Activated gamma-delta T cell treated with anti-CD3 and anti-CD28 coated beads, Interleukin-2, amount 50 U/mL, for 16 hours (primary cell): Measurements from ENCODE around the gene PPM1G.

Experiments used
- DNase-seq: peaks from one replicate; pipeline ENCODE4 v3.0.0-alpha.2; 2020; ENCODE audit warnings: low read depth

The PPM1G gene

GRCh38 chr2:27412419-27413152, 3.2 kb upstream of the PPM1G start:
- no peak for DNase-seq

GRCh38 chr2:27408601-27409320, 630 bp downstream of the PPM1G start:
- no peak for DNase-seq

- DNase-seq, result no peak
These were observed 1.4 kb downstream of the PPM1G start for GRCh38 chr2:27407798-27408491.

DNA sequence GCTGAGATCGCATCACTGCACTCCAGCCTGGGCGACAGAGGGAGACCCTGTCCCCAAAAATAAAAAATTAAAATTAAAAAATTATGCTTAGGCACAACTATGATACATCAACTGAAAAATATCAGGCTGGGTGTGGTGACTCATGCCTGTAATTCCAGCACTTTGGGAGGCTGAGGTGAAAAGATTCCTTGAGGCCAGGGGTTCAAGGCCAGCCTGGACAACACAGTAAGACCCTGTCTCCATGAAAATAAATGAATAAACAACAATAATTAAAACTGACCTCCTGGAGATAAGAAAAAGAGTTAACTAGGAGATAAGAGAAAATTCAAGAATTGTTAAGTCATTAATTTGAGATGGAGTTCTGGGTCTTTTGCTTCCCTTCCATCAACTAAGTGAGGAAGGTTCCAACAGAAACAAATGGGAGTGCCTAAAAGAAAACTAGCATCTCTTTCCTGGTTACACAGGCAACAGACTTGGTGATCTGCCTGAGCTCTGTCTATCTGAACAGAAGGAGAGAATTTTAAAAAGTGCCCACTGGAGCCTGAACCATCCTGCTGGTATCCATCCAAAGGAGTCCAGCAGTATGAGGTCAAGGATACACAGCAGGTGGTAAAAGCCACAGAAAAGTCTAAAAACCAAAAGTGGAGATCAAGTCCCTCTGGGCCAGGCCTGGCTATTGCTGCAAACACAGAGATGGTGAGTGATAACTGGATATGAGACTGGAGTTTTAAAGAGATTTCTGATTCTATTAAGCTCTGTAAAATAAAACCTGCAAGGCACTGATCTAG, 8.8 kb downstream of the PPM1G start:
- no peak for DNase-seq

DNA sequence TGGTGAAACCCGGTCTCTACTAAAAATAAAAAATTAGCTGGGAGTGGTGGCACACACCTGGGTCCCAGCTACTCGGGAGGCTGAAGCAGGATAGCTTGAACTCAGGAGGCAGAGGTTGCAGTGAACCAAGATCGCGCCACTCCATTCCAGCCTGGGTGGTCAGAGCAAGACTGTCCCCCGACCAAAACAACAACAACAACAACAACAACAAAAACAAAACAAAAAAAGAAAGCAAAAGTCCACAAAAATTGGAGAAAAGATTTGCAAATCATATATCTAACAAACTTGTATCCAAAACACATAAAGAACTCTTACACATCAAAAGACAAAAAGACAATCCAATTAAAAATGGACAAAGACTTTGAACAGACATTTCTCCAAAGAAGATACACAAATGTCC, 10.4 kb downstream of the PPM1G start:
- DNase-seq, result no peak

DNA sequence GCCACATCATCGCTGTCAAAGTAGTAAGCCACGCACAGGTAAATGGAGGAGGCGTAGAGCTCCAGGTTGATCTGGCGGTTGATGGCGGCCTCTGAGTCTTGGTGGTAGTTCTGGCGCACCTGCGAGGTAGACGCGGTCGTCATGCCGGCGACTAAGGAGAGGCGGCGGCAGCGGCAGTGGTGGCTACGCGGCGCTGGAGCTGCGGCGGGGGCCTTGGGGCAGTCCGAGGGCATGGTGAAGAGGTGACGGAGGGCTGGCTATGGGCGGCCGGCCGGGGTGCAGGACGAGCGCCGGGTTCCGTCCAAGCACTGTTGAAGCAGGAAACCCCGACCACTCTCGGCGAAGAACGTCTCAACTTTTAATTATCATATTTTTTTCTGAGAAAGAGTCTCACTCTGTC, 16.2 kb downstream of the PPM1G start:
- DNase-seq, result no peak

GRCh38 chr2:27390822-27391679, 18.3 kb downstream of the PPM1G start:
- no peak for DNase-seq

DNA sequence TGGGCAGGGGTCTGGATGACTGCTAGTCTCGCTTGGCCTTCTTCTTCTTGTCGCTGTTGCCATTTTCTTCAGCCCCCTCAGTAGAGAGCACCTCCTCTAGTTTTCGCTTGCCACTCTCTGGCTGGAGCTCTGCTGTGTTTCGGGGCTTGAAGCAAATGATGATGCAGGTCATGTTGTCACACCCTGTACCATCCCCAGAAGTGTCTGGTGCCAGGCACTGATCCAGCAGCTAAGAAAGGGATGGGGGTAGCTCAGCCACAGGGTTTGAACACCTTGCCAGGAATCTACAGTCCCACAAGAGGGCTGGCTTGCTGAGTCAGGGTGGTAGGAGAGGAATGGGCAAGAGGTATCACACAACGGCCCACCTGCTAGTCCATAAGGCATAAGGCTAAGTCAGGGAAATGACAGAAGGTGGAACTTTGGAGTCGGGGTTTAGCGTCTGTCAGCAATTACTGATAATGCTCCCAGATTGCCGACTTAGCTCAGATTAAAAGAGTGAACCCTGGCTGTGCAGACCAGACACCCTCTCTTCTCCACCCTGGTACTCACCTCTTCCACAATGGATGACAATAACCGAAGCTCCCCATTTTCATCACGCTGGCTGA, 27.7 kb downstream of the PPM1G start:
- no peak for DNase-seq

GRCh38 chr2:27380626-27381545, 28.5 kb downstream of the PPM1G start, which contains the start of gene ZNF513:
TSS of gene ZNF513 (minus strand) at chr2:27380734. CDS start at chr2:27380526, 208 bp downstream.
- DNase-seq, result peak; percentile 78

DNA sequence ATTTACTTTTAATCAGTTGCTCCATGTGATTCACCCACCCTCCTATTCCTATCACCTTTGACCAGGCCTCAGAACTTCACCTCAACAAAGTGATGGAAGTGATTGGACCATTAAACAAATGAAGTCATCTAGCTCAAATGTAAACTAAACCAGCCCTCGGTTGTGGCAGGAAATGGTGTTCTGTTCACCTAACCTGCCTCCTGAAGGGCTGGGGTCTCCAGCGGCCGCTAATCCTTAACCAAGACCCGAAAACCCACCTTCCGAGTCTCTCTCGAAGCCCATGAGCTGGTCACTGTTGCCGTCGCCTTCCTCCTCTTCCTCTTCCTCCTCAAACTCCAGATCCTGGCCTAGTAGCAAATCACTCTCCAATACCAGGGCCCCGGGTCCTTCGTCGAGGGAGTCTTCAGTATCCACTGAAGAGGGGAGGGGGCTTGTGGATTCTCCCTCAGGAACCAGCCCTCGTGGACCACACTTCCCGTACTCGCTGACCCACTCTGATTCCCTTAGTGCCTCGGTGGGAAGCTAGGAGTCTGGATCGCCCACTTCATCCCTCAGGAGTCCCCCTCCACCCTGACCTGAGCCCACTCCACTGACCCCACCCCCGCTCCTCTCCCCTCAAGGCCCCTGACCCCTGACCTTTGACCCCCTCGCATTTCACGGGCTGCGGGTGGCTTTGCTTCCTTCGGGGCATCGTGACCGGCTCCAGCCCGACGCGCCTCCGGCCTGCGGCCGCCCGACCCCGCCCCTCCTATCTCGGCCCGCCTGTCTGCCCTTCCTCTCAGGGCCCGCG, 29.4 kb downstream of the PPM1G start:
- peak; percentile 35 for DNase-seq

DNA sequence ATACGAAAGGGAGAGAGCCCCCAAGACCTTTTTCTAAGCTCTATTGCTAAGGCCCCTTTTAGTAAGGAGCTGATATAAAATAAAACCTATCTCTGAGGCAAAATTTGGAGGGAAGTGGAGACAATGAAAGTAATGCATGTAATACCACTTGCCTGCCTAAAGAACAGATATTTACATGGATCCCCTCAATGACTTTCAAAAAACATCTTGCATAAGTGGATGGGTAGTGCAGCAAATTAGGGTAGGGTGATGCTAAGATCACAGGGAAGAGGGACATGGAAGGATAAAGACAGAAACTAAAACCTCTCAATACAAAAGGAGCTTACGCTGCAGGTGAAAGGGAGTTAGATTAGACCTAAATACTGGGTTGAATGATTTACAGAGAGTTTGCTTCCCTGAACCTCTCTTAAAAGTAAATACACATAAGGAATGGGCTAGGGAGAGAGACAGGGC, 30.0 kb downstream of the PPM1G start:
- no peak for DNase-seq

DNA sequence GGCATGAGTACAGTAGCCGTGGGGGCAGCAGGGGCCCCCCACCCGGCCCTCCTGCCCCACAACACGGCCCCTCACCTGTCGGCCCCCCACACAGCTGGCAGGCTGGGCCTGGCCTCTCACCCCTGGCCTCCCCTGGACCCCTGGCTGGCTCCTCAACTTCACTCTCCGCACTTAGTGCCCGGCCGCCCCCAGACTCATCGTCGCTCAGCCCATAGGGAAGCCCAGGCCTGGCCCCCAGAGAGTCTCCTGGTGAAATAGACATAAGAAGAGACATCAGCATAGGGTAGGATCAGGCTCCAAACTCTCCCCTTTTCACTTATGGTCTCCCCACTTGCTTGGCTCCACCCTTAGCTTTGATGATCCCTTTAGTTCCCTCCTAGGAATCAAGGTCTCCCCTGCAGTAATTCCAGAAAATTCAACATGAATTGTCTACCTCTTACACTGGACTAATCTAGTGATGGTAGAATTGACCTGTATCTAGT, 30.5 kb downstream of the PPM1G start:
- no peak for DNase-seq

DNA sequence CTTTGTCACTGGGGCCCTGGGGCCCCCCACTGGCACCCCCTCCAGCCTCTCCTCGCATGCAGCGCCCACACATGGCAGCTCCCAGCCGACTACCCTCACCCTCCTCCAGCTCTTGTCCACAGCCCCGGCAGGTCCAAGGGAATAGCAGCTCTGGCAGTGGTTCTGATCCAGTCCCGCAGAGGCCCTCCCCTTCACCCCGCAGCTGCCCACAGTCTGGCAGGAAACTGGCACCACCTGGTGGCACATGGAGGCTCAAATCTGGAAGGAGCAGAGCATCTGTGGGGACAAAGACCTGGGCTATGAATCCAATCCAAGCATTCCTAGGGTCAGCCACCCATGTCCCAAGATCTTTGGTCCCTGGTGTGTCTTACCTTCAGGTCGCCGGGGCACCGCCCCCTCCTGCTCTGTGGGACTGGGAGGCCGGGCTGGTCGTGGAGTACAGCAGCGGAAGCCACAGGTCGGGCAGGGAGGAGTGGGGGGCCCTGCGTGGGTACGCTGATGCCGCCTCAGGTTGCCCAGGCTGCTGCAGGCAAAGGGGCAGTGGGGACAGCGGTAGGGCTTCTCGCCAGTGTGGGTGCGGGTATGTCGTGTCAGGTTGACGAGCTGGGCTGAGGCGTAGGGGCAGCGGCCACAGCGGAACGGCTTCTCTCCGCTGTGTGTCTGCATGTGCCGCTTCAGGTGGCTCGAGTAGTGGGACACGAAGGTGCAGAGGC, 31.1 kb downstream of the PPM1G start:
- DNase-seq, result no peak

DNA sequence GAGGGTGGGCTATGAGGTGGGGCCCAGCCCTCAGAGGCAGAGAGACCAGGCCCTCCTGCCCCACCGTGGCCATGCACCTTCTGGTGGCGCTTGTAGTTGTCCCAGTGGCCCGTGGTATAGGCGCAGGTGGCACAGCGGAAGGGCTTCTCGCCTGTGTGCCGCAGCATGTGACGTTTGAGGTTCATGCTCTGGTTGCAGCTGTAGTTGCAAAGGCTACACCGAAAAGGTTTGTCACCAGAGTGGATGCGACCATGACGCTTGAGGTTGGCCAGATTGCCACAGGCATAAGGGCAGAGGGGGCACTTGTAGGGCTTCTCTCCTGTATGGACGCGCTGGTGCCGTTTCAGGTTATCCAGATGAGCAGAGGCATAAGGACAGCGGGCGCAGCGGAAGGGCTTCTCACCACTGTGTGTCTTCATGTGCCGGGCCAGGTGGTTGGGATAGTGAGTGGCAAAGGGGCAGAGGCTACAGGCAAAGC, 31.7 kb downstream of the PPM1G start:
- DNase-seq, result no peak

DNA sequence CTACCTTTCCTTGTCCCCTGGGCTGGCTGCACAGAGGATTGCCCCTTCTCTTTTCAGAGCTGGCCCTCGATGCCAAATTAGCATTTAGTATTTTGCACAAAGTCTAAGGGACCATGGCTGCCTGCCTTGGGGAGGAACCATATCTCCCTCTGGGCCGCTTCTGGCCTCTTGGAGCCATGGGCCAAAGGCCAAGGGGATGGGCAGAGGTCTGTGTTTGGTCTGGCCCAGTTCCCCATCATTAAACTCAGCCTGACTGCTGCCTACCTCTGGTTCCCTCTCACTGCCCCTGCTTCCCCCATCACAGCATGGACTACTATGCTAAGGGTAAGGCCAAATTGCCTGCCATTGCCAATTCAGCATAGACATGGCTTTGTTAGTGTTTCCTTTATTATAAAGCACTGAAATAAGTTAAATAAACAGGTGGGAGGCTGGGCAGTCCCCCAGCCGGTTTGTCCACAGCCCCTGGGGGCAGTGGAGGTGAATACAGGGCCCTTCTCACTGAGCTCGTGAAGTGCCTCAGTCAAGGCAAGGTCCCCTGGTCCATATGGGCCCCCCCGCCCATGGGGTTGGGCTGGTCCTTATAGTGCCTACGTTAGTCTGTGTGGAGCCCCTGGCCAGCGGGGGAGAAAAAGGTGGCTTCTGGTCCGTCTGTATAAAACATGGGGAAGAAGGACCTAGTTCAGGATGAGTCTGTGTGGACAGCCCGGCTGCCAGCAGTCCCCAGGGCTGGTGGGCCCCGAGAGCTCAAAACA, 32.3 kb downstream of the PPM1G start:
- DNase-seq, result no peak

DNA sequence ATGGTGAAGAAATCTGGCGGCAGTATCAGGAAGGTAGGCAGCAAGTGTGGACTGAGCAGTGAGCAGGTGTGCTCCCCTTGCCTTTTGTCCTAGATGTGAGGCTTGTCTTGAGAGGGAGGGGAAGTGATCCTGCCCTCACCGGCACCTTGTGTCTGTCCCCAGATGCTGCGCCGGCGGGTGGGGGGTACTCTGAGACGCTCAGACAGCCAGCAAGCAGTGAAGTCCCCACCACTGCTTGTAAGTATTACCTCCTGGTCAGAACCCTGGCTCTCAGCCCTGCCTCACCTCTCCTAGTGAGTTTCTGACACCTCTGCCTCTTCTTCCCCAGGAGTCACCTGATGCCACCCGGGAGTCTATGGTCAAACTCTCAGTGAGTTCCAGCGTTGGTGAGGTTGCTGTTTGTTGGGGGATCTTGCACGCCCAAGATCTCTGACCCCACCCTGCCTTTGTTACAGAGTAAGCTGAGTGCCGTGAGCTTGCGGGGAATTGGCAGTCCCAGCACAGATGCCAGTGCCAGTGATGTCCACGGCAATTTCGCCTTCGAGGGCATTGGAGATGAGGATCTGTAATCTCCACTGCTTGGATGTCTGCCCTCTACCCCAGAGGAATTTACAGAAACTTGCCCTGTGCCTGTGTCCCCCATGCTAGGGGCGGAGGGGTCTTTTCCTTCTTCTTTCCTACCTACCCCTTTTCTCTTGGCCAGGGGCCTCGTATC, 33.1 kb downstream of the PPM1G start:
- no peak for DNase-seq
